Activated CD4-positive, alpha-beta memory T cell treated with anti-CD3 and anti-CD28 coated beads for 36 hours (primary cell): Measurements from ENCODE around the gene SHLD3. TPM values are rescaled to one million over a fixed set of nuclear protein-coding genes. Genes with fewer than 3 reads are reported as not detected.
A peak's percentile ranks its signal among the peaks of the same experiment; 100 is the strongest.
"Not testable (repeated sequence)": the region's sequence is repeated elsewhere in the genome, so short reads cannot be mapped to it uniquely, and the experiment has no call there.

Experiments
- CTCF ChIA-PET: fragments of 350-600 bp; sonication (Branson Sonifier 250); formaldehyde crosslinking; loops from one replicate; lab custom pipeline; 2021; ENCODE audit warnings: antibody characterized with exemption, inconsistent platforms; lab: Charles Lee
- POLR2A ChIA-PET: fragments of 350-600 bp; sonication (Branson Sonifier 250); formaldehyde crosslinking; loops from one replicate; lab custom pipeline; 2021; ENCODE audit warnings: antibody characterized with exemption; lab: Charles Lee
- DNase-seq: peaks from one replicate; pipeline ENCODE4 v3.0.0-alpha.2; 2020
- H3K27ac Mint-ChIP-seq: one replicate; pipeline ENCODE4 v1.8.0; 2021; ENCODE audit warnings: mixed read lengths
- H3K27me3 Mint-ChIP-seq: one replicate; pipeline ENCODE4 v1.8.0; 2021; ENCODE audit warnings: mixed read lengths
- H3K36me3 Mint-ChIP-seq: one replicate; pipeline ENCODE4 v1.8.0; 2021; ENCODE audit warnings: mixed read lengths
- H3K4me1 Mint-ChIP-seq: one replicate; pipeline ENCODE4 v1.8.0; 2021; ENCODE audit warnings: low read depth, mixed read lengths
- H3K4me3 Mint-ChIP-seq: one replicate; pipeline ENCODE4 v1.8.0; 2021; ENCODE audit warnings: mild to moderate bottlenecking, mixed read lengths
- H3K9me3 Mint-ChIP-seq: one replicate; pipeline ENCODE4 v1.8.0; 2021; ENCODE audit warnings: mixed read lengths
- intact Hi-C: fragments of 100-400 bp; cut with micrococcal nuclease; formaldehyde crosslinking; loops from one replicate; pipeline ENCODE4 v1.15.1; 2023
- total RNA-seq, 2 experiments: library from RNA; stranded (reverse); gene quantifications; one replicate each; pipeline ENCODE4 v1.2.3, GENCODE V29; 2021

SHLD3 gene, protein sequence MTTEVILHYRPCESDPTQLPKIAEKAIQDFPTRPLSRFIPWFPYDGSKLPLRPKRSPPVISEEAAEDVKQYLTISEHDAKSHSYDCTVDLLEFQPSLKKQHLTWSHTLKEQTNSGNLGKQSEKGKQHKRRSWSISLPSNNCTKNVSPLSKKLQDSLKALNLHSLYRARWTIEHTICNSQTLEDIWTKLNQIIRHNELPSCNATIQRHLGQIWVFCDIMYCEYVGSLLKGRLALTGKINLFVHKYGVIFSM
- total RNA-seq = 1 to 10 TPM; 2.6 to 3.1 TPM

DNA sequence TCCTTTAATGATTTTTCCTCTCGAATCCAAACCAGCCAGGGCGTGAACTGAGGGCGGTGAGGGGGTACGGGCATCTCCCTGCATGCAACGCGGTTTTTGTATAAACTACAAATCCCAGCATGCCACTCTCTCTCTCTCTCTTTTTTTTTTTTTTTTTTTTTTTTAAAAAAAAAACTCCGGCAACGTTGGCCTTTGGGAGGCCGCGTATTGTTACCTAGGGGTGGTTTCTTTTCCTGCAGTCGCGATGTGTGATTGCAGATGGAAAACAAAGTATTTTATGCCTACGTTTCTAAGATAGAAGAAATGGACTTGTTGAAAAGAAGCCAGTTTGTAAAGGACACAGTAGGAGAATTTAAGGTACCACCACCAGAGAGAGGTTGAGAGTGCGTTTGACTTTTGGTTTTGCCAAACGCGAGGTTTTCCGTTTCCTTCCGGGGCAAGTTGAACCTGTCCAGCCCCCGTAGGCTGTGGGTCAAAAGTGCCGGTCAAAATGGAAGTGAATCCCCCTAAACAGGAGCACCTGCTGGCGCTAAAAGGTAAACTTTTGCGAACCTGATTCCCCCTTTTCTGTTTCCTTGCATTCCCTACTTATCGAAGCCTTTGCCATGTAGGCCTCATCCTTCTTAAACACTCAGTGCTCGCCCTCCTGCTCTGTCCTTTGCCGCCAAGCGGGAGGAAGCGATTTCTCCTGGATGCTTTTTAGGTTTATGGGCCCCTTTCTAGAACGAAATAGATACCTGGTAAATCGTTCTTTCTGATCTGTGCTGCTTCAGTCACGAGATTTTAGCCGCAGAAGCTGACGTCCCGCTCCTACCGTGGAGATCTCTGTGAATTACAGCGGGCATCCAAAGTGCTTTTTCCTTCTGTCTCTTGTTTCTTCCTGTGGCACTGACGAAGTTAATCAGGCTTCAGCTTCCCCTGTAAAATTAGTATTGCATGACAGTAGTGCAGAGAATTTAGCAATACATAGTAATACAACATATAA is at the start of gene SHLD3, which contains the start of gene TRAPPC13:
SHLD3 (plus strand) TSS at position 457 of the 985 bp plus-strand sequence. CDS start 4,561 bp downstream, outside the sequence.
TRAPPC13 (plus strand) TSS at position 457 of the 985 bp plus-strand sequence; CDS start at position 491, 34 bp downstream.
- ChIA-PET POLR2A (interaction anchor here (0.8 to 3.4 kb wide), 3 partner anchors 62 to 302 kb away, joined by 3 to 19 read pairs (median 4); partner anchors contain the start of genes CENPK, ERBIN, NLN and PPWD1), CTCF (no interaction called here)
- no peaks in the 10 kb centered on the region for H3K27me3 Mint-ChIP-seq
- no peaks in the 10 kb centered on the region for H3K9me3 Mint-ChIP-seq
- peaks cover 5% of the 10 kb centered on the region for H3K36me3 Mint-ChIP-seq
- peak within 1 kb of the TSS; percentile 96 for H3K27ac Mint-ChIP-seq
- DNase-seq = peak; percentile 89
- peaks cover 39% of the 10 kb centered on the region for H3K4me1 Mint-ChIP-seq
- intact Hi-C loops = loop anchor here (1.0 to 10.0 kb wide), 7 partner anchors 62 to 857 kb away; partner anchors contain the start of genes CENPK, CWC27, ERBIN and PPWD1
- peak within 1 kb of the TSS; percentile 96 for H3K4me3 Mint-ChIP-seq

DNA sequence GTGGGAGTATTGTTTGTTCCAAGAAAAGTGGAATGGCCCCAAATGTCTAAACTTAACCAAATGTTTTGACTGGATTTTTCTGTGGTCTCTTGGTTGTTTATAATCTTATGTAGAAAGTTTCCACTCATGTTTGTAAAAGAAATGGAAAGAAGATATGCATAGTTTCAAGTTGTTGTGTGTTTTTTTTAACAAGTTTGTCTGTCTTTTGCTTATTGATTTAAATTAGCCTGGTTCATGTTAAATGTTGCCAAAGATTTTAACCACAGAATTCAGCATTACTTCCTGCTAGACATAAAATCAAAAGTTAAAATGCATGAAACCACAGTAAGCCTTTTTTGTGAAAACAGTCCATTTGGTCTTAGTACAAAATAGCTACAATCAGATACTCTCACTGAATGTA is 47.7 kb upstream of the SHLD3 start:
- Mint-ChIP-seq H3K4me1 (peaks cover 18% of the 10 kb centered on the region), H3K27ac (peak overlapping the region; percentile 55), H3K9me3 (no peaks in the 10 kb centered on the region), H3K36me3 (peaks cover 41% of the 10 kb centered on the region), H3K27me3 (no peaks in the 10 kb centered on the region), H3K4me3 (no peak overlapping the region)
- no peak for DNase-seq
- ChIA-PET CTCF (no interaction called here), POLR2A (interaction anchor here (0.6 kb wide), 1 partner anchor 1914 kb away, joined by 3 read pairs; no protein-coding TSS in a partner anchor)
- intact Hi-C loops = no loop called here

DNA sequence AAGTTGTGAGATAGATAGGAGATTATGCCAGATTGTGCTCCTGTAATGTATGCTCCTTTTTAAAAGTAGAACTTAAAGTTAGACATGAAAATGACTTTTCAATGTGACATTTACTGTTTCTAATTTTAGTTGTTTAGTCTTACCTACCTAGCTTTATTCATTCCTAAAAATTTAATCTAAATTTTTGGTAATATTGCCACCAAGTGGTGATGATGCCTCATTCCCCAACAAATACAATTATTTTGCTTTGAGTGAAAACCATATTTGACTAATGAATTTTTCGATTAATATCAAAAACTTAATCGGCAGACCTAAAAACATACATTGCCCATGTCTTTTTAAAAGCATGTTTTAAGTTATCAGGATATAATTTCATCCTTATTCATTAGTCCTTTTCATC is 36.1 kb upstream of the SHLD3 start:
- CTCF ChIA-PET = no interaction called here
- H3K27ac Mint-ChIP-seq = no peak overlapping the region
- DNase-seq = no peak
- H3K4me1 Mint-ChIP-seq = no peaks in the 10 kb centered on the region
- no peaks in the 10 kb centered on the region for H3K9me3 Mint-ChIP-seq
- no peaks in the 10 kb centered on the region for H3K27me3 Mint-ChIP-seq
- POLR2A ChIA-PET = no interaction called here
- intact Hi-C loops = no loop called here
- no peak overlapping the region for H3K4me3 Mint-ChIP-seq
- peaks cover 26% of the 10 kb centered on the region for H3K36me3 Mint-ChIP-seq

DNA sequence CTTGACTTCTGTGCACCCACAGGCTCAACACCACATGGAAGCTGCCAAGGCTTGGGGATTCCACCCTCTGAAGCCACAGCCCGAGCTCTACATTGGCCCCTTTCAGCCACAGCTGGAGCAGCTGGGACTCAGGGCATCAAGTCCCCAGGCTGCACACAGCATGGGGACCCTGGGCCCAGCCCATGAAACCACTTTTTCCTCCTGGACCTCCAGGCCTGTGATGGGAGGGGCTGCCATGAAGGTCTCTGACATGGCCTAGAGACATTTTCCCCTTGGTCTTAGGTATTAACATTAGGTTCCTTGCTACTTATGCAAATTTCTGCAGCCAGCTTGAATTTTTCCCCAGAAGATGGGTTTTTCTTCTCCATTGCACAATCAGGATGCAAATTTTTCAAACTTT is 23.1 kb upstream of the SHLD3 start:
- H3K27me3 Mint-ChIP-seq, H3K9me3 Mint-ChIP-seq, intact Hi-C loops, DNase-seq, H3K4me1 Mint-ChIP-seq, CTCF ChIA-PET, H3K27ac Mint-ChIP-seq, POLR2A ChIA-PET, H3K4me3 Mint-ChIP-seq: not testable (repeated sequence)
- H3K36me3 Mint-ChIP-seq = peaks cover 58% of the 10 kb centered on the region

DNA sequence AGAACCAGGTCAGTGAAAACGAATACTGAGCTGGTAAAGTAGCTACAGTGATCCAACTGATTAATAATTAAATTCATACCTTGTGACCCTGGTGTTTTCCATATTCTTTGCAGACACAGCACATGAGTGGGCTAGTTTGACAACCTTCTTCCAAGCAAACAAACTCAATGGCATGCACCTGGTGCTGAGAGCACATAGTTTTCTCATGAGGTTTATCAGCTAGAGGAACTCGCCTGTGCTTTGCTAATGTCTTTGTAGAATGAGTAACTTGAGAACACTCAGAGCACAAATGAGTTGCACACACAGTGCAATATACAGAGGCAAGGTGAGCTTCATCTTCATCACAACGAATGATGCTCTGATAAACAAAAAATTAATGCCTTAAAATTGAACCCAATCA is 13.3 kb upstream of the SHLD3 start:
- Mint-ChIP-seq H3K27me3 (no peaks in the 10 kb centered on the region), H3K36me3 (peaks cover 41% of the 10 kb centered on the region), H3K9me3 (no peaks in the 10 kb centered on the region), H3K4me1 (peaks cover 3% of the 10 kb centered on the region), H3K4me3 (no peak overlapping the region), H3K27ac (no peak overlapping the region)
- intact Hi-C loops = no loop called here
- ChIA-PET POLR2A (no interaction called here), CTCF (no interaction called here)
- no peak for DNase-seq

DNA sequence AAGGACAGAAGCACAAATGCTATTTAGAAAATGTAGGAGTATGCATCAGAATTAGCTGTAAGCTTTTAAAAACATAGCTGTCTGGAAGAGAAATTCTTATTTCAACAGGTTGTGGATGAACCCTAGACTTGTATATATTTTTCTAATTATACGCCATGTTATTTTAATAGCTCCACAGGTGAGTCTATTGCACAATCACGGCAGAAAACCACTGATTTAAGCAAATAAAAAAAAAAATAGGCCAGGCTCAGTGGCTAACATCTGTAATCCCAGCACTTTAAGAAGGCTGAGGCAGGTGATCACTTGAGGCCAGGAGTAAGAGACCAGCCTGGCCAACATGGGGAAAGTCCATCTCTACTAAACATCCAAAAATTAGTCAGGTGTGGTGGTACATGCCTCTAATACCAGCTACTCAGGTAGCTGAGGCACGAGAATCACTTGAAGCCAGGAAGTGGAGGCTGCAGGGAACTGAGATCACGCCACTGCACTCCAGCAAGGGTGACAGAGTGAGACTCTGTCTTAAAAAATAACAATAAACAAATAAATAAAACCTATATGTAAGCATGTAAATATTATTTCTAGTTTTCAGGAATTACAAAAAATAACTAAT is 12.4 kb upstream of the SHLD3 start:
- peaks cover 3% of the 10 kb centered on the region for H3K4me1 Mint-ChIP-seq
- CTCF ChIA-PET = no interaction called here
- POLR2A ChIA-PET = no interaction called here
- no peaks in the 10 kb centered on the region for H3K9me3 Mint-ChIP-seq
- H3K27me3 Mint-ChIP-seq = no peaks in the 10 kb centered on the region
- intact Hi-C loops = no loop called here
- peaks cover 39% of the 10 kb centered on the region for H3K36me3 Mint-ChIP-seq
- H3K27ac Mint-ChIP-seq = no peak overlapping the region
- DNase-seq = no peak
- no peak overlapping the region for H3K4me3 Mint-ChIP-seq

DNA sequence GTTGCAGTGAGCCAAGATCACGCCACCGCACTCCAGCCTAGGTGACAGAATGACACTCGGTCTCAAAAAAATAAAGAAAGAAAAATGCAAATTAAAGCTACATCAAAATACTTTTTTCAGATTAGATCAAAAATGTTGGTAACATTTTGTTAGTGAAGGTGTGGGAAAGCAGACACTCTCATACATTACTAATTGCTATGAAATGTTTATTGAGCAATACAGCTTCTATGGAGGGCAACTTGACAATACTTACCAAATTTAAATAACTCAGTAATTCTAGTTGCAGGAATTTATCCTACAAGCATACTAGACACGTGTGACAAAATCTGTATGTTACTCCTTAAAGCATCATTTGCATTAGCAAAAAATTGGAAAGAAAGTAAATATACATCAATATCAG is 4.8 kb upstream of the SHLD3 start:
- CTCF ChIA-PET = no interaction called here
- intact Hi-C loops = loop anchor here (10.0 kb wide), 1 partner anchor 395 kb away; no protein-coding TSS in a partner anchor
- Mint-ChIP-seq H3K4me3 (no peak overlapping the region), H3K9me3 (no peaks in the 10 kb centered on the region), H3K27me3 (no peaks in the 10 kb centered on the region), H3K4me1 (peaks cover 23% of the 10 kb centered on the region), H3K36me3 (peaks cover 2% of the 10 kb centered on the region), H3K27ac (no peak overlapping the region)
- DNase-seq = no peak
- POLR2A ChIA-PET = no interaction called here

DNA sequence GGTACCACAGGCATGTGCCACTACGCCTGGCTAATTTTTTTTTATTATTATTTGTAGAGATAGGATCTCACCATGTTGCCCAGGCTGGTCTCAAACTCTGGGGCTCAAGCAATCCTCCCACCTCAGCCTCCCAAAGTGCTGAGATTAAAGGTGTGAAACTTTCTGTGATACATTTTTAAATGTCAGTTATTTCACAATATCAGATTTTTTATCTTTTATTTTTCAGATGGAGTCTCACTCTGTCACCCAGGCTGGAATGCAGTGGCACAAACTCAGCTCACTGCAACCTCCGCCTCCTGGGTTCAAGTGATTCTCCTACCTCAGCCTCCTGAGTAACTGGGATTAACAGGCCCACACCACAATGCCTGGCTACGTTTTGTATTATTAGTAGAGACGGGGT is 2.9 kb upstream of the SHLD3 start:
- CTCF ChIA-PET, H3K27ac Mint-ChIP-seq, H3K9me3 Mint-ChIP-seq, H3K36me3 Mint-ChIP-seq, POLR2A ChIA-PET, DNase-seq, H3K4me3 Mint-ChIP-seq, H3K27me3 Mint-ChIP-seq: not testable (repeated sequence)
- intact Hi-C loops = loop anchor here (10.0 kb wide), 1 partner anchor 393 kb away; no protein-coding TSS in a partner anchor
- H3K4me1 Mint-ChIP-seq = peaks cover 31% of the 10 kb centered on the region

DNA sequence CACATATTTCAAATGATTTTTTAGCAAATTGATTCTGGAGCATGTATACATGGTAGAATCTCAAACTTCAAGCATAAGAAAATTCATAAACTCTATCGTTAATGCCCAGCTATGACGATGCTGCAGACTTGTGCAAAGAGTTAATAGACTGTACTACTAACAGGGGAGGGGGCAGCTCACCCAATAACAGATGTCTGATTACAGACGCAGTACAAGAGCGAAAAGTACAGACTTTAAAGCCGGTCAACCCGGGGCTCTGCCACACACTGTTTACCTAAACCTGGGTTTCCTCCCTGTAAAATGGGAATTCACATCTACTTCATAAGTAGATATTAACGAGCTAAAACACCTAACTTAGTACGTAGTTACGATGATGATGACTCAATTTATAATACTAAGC is 1.3 kb upstream of the SHLD3 start:
- intact Hi-C loops = loop anchor here (10.0 kb wide), 1 partner anchor 391 kb away; no protein-coding TSS in a partner anchor
- CTCF ChIA-PET = no interaction called here
- Mint-ChIP-seq H3K4me1 (peaks cover 39% of the 10 kb centered on the region), H3K4me3 (peak overlapping the region; percentile 96), H3K27ac (peak overlapping the region; percentile 96), H3K9me3 (no peaks in the 10 kb centered on the region), H3K27me3 (no peaks in the 10 kb centered on the region), H3K36me3 (no peaks in the 10 kb centered on the region)
- DNase-seq = no peak
- POLR2A ChIA-PET = interaction anchor here (0.7 to 3.4 kb wide), 4 partner anchors 27 to 303 kb away, joined by 3 to 19 read pairs (median 4); partner anchors contain the start of genes CENPK, ERBIN, NLN and PPWD1

DNA sequence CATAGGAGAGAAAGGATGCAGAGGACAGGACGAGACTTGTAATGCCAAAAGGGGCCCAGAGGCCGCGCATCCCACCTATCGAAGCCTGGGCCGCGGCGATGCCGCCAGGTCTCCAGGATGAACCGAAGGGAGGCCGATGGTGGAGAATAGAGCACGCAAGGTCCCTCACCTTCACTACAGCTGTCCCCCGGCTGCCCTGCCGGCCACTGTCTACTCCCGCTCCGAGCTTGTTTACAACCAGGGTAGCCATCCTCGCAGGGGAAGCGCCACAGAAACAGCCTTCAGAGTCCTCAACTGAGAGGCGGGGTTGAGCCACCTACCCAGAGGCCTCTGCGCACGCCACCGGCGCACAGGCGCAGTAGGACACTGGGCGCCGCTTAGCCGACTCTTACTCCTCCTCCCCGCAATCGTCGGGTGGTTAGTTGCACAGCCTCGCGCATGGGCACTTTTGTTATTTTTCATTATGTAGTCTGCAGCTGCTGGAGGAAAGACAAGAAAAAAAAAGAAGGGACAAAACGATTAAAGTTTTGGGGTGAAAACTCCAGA is 729 bp upstream of the SHLD3 start, which contains the start of gene TRIM23:
TRIM23 (minus strand) TSS at position 309 of the 546 bp plus-strand sequence; CDS start at position 250, 59 bp downstream.
- ChIA-PET POLR2A (interaction anchor here (0.7 to 3.4 kb wide), 4 partner anchors 28 to 302 kb away, joined by 3 to 19 read pairs (median 4); partner anchors contain the start of genes CENPK, ERBIN, NLN and PPWD1), CTCF (no interaction called here)

DNA sequence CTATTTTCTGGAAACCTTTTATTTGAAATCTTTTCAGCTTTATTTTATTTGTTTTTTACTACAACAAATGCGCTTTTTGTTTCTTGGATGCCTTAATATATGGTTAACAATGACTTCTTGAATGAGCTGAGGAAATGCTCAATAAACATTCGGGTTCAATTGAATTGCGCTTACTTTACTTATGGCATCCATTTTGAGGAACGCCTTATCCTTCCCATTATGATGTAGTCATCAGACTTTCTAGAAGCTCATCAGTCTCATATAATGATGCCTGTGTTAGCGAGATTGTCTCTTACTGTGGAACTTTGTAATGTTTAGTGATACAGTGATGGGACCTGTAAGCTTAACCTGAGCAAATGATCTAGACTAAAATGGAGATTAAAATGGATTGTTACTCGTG is 916 bp downstream of the SHLD3 start:
- CTCF ChIA-PET = no interaction called here
- H3K27ac Mint-ChIP-seq = peak overlapping the region; percentile 96
- peak overlapping the region; percentile 96 for H3K4me3 Mint-ChIP-seq
- intact Hi-C loops = loop anchor here (1.0 to 10.0 kb wide), 3 partner anchors 301 to 519 kb away; partner anchors contain the start of genes ERBIN and SREK1
- POLR2A ChIA-PET = interaction anchor here (0.7 to 3.4 kb wide), 2 partner anchors 36 to 62 kb away, joined by 3 to 19 read pairs; partner anchors contain the start of genes CENPK and PPWD1
- no peaks in the 10 kb centered on the region for H3K27me3 Mint-ChIP-seq
- DNase-seq = no peak
- peaks cover 40% of the 10 kb centered on the region for H3K4me1 Mint-ChIP-seq
- peaks cover 6% of the 10 kb centered on the region for H3K36me3 Mint-ChIP-seq
- no peaks in the 10 kb centered on the region for H3K9me3 Mint-ChIP-seq

More for the DNA sequence above, 729 bp upstream of the SHLD3 start, which contains the start of gene TRIM23:
- Mint-ChIP-seq H3K4me1 (peaks cover 39% of the 10 kb centered on the region), H3K27me3 (no peaks in the 10 kb centered on the region), H3K4me3 (peak within 1 kb of the TSS; percentile 96), H3K36me3 (no peaks in the 10 kb centered on the region), H3K9me3 (no peaks in the 10 kb centered on the region), H3K27ac (peak within 1 kb of the TSS; percentile 96)
- DNase-seq = peak; percentile 95
- intact Hi-C loops = loop anchor here (1.0 to 10.0 kb wide), 6 partner anchors 61 to 856 kb away; partner anchors contain the start of genes CENPK, CWC27, ERBIN and PPWD1
